GM12878 (cell line): ENCODE measurements around the gene PPP1R1B. TPM values are rescaled to one million over a fixed set of nuclear protein-coding genes. Genes with fewer than 3 reads are reported as not detected.
"Not testable (repeated sequence)": the region's sequence is repeated elsewhere in the genome, so short reads cannot be mapped to it uniquely, and the experiment has no call there.

ENCODE experiments used
- ATAC-seq: fragments of 200-7000 bp; cut with Tn5 transposase; 3 replicates; pipeline ENCODE4 v1.9.1; 2020; ENCODE audit warnings: mild to moderate bottlenecking, moderate library complexity
- BruUV-seq: library from RNA; stranded (reverse); fragments of 400-500 nt; replicated peaks from 2 replicates; lab custom pipeline; 2021; lab: Mats Ljungman, UMichigan
- CTCF ChIA-PET: fragments of 300-600 bp; sonication (Branson Sonifier 250); formaldehyde crosslinking; extraction: SDS; loops from one replicate; lab custom pipeline; 2021; ENCODE audit warnings: inconsistent platforms; lab: Yijun Ruan, JAX
- POLR2A ChIA-PET: fragments of 350-600 bp; formaldehyde crosslinking; extraction: SDS; loops from one replicate; lab custom pipeline; 2021; ENCODE audit warnings: inconsistent platforms; lab: Charles Lee
- RAD21 ChIA-PET: fragments of 300-600 bp; sonication (Branson Sonifier 250); formaldehyde crosslinking; loops from one replicate; lab custom pipeline; 2023; ENCODE audit warnings: antibody characterized with exemption; ENCODE audit not compliant: unreplicated experiment; lab: Charles Lee
- SMC1A ChIA-PET: fragments of 300-600 bp; sonication (Branson Sonifier 250); formaldehyde crosslinking; loops from one replicate; lab custom pipeline; 2023; ENCODE audit not compliant: unreplicated experiment, uncharacterized antibody; lab: Charles Lee
- DNase-seq: peaks from one replicate; pipeline ENCODE4 v3.0.0-alpha.2; 2011; ENCODE audit warnings: low read depth, low spot score
- FAIRE-seq: peaks from 3 replicates; lab custom pipeline; 2011; peaks lifted over from hg19 to GRCh38; lab: Jason Lieb, UNC
- H2AFZ ChIP-seq: 2 replicates; pipeline ENCODE4 v1.6.0; 2011; ENCODE audit warnings: low read depth, low read length, control low read depth; ENCODE audit not compliant: control insufficient read depth
- H3K27ac ChIP-seq: 2 replicates; pipeline ENCODE4 v1.5.1; 2011; ENCODE audit warnings: control low read depth; ENCODE audit not compliant: control insufficient read depth, insufficient read depth
- H3K27me3 ChIP-seq, 2 experiments: replicated peaks in 1 of 2; 2 replicates each; pipeline versions ENCODE4 v1.6.0 to v1.6.1; 2011; ENCODE audit warnings: low read length in 1 of 2; ENCODE audit not compliant: control insufficient read depth in 2 of 2, insufficient read depth in 2 of 2
- H3K36me3 ChIP-seq, 2 experiments: 2 replicates each; pipeline ENCODE4 v1.5.1; 2011; ENCODE audit warnings: low read length in 1 of 2; ENCODE audit not compliant: control insufficient read depth in 2 of 2, insufficient read depth in 2 of 2
- H3K4me1 ChIP-seq: 2 replicates; pipeline ENCODE4 v1.6.1; 2011; ENCODE audit warnings: mild to moderate bottlenecking, low read length, moderate library complexity, mixed read lengths; ENCODE audit not compliant: control insufficient read depth, insufficient read depth
- H3K4me2 ChIP-seq: 2 replicates; pipeline ENCODE4 v1.6.0; 2011; ENCODE audit warnings: control low read depth; ENCODE audit not compliant: control insufficient read depth, insufficient read depth
- H3K4me3 ChIP-seq: fragments of 200-600 bp; sonication (generic); 2 replicates; pipeline ENCODE4 v1.5.1; 2016
- H3K79me2 ChIP-seq: 2 replicates; pipeline ENCODE4 v1.6.0; 2011; ENCODE audit warnings: low read length; ENCODE audit not compliant: control insufficient read depth, insufficient read depth
- H3K9ac ChIP-seq: 2 replicates; pipeline ENCODE4 v1.8.0; 2011; ENCODE audit warnings: low read length, control low read depth, mixed read lengths; ENCODE audit not compliant: control insufficient read depth, insufficient read depth
- H3K9me3 ChIP-seq: replicated peaks from 3 replicates; pipeline ENCODE4 v1.5.1; 2011; ENCODE audit warnings: mild to moderate bottlenecking, low read length; ENCODE audit not compliant: control insufficient read depth, insufficient read depth
- H4K20me1 ChIP-seq: 2 replicates; pipeline ENCODE4 v1.6.0; 2011; ENCODE audit not compliant: control insufficient read depth, insufficient read depth
- BMI1 ChIP-seq: fragments of 450-650 bp; IDR thresholded peaks from 2 replicates; pipeline ENCODE4 v1.6.1; 2016; ENCODE audit warnings: mild to moderate bottlenecking, moderate library complexity, borderline replicate concordance
- EZH2 ChIP-seq: IDR thresholded peaks from 2 replicates; pipeline ENCODE4 v1.6.1; 2012; ENCODE audit warnings: low read depth, mild to moderate bottlenecking, control low read depth, inconsistent platforms, low read length, borderline replicate concordance; ENCODE audit not compliant: control insufficient read depth
- ZNF384 ChIP-seq: IDR thresholded peaks from 2 replicates; pipeline ENCODE4 v1.6.1; 2012; ENCODE audit warnings: low read depth, mild to moderate bottlenecking, low read length, improper control_type of control experiment, borderline replicate concordance
- WGBS: methylation state at CpG from one replicate; pipeline ENCODE4 v1.1.6; 2016; ENCODE audit warnings: low lambda C conversion rate; ENCODE audit not compliant: insufficient replicate concordance, insufficient coverage; ENCODE audit errors: missing lambda C conversion rate; 5-methylcytosine and 5-hydroxymethylcytosine counted together
- in situ Hi-C: fragments of 300-500 bp; cut with MboI; formaldehyde crosslinking; loops from 9 replicates; pipeline ENCODE4 v1.14.3; 2018; ENCODE audit warnings: mixed read lengths
- intact Hi-C: fragments of 100-400 bp; cut with micrococcal nuclease; formaldehyde crosslinking; loops from one replicate; pipeline ENCODE4 v1.14.2; 2022; ENCODE audit not compliant: unreplicated experiment
- polyA plus RNA-seq, 11 experiments: library from polyadenylated mRNA; depleted of rRNA in 4 of 11; unstranded in 6 of 11; stranded (reverse) in 5 of 11; fragments of >200 nt; fragmentation: Nextera tagmentation in 4 of 11; fragmentation: Illumina TruSeq in 1 of 11; extraction: Ambion mirVana in 4 of 11; extraction: Trizol in 1 of 11; gene quantifications; 1 replicate in 1 of 11; 2 replicates in 10 of 11; pipeline versions ENCODE4 v1.2.1 to v1.2.3, GENCODE V29; 2011 to 2016; ENCODE audit warnings: inconsistent platforms in 2 of 11, missing spikeins in 2 of 11, low read depth in 1 of 11
- total RNA-seq, 4 experiments: library from RNA; depleted of rRNA in 3 of 4; stranded (reverse); fragments of >200 nt in 3 of 4; fragmentation: Illumina TruSeq in 1 of 4; extraction: Trizol in 1 of 4; gene quantifications; 2 replicates each; pipeline versions ENCODE4 v1.2.1 to v1.2.3, GENCODE V29; 2013 to 2021

PPP1R1B gene
- total and polyA plus RNA-seq, 10 of the 15 experiments (the other 5 are each of a cell fraction or from before 2014, with no cell fraction given): 0.08 TPM; not detected in 9

DNA sequence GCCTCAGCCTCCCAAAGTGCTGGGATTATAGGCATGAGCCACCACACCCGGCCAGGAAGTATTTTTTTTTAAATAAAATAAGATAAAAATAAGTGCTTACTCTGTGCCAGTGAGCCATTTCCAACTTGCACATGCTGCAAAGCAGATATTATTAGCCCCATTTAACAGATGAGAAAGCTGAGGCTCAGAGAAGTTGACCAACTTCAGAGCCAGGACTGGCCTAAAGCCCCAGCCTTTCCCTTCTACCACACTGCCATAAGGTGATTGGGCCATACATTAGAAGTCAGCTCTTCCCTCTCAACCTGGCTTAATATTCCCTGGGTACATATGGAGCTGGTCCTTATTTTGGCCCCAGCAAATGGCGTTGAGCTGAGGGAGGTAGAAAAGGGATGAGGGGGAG lies 44.1 kb upstream of the PPP1R1B start:
- CTCF ChIA-PET: interaction anchor here (0.5 kb wide), 1 partner anchor 297 kb away, joined by 3 read pairs; no protein-coding TSS in a partner anchor
- intact Hi-C loops: no loop called here
- WGBS: 0% methylated on average over 2 of the region's 2 CpGs

DNA sequence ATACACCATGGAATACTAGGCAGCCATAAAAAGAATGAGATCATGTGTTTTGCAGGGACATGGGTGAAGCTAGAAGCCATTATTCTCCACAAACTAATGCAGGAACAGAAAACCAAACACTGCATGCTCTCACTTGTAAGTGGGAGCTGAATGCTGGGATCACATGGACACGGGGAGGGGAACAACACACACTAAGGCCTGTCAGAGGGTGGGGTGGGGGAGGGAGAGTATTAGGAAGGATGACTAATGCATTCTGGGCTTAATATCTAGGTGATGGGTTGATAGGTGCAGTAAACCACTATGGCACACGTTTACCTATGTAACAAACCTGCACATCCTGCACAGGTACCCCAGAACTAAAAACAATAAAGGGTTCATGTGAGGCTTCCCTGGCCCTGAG lies 36.6 kb upstream of the PPP1R1B start:
- H2AFZ ChIP-seq, H4K20me1 ChIP-seq, H3K27ac ChIP-seq, POLR2A ChIA-PET, H3K27me3 ChIP-seq, H3K4me3 ChIP-seq, H3K4me1 ChIP-seq, ATAC-seq, DNase-seq, RAD21 ChIA-PET, H3K36me3 ChIP-seq, intact Hi-C loops, H3K9me3 ChIP-seq, H3K9ac ChIP-seq, SMC1A ChIA-PET, H3K79me2 ChIP-seq, FAIRE-seq, H3K4me2 ChIP-seq, BruUV-seq, in situ Hi-C loops: not testable (repeated sequence)
- CTCF ChIA-PET: interaction anchor here (0.6 kb wide), 1 partner anchor 61 kb away, joined by 4 read pairs; no protein-coding TSS in a partner anchor
- 17% methylated on average over 2 of the region's 2 CpGs for whole genome bisulfite sequencing

More for the DNA sequence above, 44.1 kb upstream of the PPP1R1B start:
- RAD21 ChIA-PET: no interaction called here
- H3K27ac ChIP-seq: no peak overlapping the region
- in situ Hi-C loops: no loop called here
- no TSS peak for BruUV-seq
- DNase-seq (no peak), FAIRE-seq (no peak), ATAC-seq (no peak)
- H4K20me1 ChIP-seq: no peaks in the 10 kb centered on the region
- H3K79me2 ChIP-seq: no peaks in the 10 kb centered on the region
- H3K27me3 ChIP-seq: peaks cover 0 to 1% of the 10 kb centered on the region in 2 experiments; a peak in 2 of 4 replicates
- H3K4me2 ChIP-seq: no peak overlapping the region
- no peaks in the 10 kb centered on the region for H3K36me3 ChIP-seq
- no peaks in the 10 kb centered on the region for H3K4me1 ChIP-seq
- POLR2A ChIA-PET: interaction anchor here (0.7 kb wide), 1 partner anchor 97 kb away, joined by 7 read pairs; no protein-coding TSS in a partner anchor
- no peak overlapping the region for H3K9ac ChIP-seq
- no peak overlapping the region for H3K4me3 ChIP-seq
- SMC1A ChIA-PET: no interaction called here
- no peak overlapping the region for H2AFZ ChIP-seq
- no peak for TF ChIP-seq ZNF384
- TF ChIP-seq BMI1: no peak
- TF ChIP-seq EZH2: no peak
- no peaks in the 10 kb centered on the region for H3K9me3 ChIP-seq
